SH-SY5Y (cell line): ENCODE results near the gene MAP2K2.

Experiments
- GATA2 ChIP-seq: IDR thresholded peaks from 2 replicates; pipeline ENCODE4 v1.6.1; 2011; ENCODE audit warnings: mild to moderate bottlenecking, low read depth, low read length
- GATA3 ChIP-seq: IDR thresholded peaks from 2 replicates; pipeline ENCODE4 v1.6.1; 2011; ENCODE audit warnings: low read depth, mild to moderate bottlenecking, low read length, moderate library complexity

The MAP2K2 gene

DNA sequence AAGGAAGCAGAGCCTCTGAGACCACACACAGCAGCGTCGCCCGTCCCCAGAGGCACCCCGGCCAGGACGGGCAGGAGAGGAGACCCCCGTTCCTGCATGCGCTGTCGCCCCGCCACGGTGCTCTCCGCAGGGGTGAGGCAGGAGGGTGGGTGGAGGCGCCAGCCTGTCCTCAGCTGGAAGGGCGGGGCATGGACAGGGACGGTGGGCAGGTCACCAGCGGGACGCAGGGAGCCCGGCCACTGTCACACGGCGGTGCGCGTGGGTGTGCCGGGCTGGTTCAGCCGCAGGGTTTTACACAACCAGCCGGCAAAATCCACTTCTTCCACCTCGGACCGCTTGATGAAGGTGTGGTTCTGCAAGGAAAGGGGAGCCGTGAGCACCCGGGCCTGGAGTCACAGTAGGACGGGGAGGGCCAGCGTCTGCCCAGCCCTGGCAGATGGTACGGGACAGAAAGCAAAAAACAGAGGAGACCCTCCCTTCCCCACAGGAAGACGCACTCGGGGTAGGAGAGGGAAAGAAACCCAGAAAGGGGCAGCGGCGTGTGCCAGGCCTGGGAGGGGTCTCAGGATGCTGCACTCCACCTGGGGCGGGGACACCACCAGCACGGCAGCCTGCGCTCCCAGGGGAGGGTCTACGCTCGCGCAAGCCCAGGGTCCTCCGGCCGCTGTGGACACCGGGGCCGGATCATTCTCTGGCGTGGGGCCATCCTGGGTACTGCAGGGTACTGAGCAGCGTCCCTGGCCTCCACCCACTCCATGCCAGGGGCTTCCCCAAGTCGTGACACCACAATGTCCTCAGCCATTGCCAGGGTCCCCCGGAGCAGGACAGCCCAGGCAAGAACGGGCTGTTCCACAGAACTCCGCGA is 33.3 kb downstream of the MAP2K2 start:
- no peak for TF ChIP-seq GATA2
- no peak for TF ChIP-seq GATA3

DNA sequence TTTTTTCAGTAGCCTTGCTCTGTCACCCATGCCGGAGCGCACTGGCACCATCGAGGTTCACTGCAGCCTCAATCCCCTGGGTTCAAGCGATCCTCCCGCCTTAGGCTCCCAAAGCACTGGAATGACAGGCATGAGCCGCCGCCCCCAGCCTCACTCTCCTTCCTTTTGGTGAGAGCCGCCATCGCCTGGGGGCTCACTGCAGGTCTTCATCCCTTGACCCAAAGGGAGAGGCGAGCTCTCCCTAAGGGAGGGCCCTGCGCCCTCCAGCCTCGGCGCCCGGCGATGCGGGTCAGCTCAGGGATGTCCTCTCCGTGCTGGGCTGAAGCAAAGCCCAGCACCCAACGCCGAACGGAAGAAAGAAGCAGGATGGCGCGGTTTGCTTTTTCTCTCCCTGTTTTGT is 34.0 kb downstream of the MAP2K2 start:
- TF ChIP-seq GATA3 (no peak), GATA2 (no peak)

DNA sequence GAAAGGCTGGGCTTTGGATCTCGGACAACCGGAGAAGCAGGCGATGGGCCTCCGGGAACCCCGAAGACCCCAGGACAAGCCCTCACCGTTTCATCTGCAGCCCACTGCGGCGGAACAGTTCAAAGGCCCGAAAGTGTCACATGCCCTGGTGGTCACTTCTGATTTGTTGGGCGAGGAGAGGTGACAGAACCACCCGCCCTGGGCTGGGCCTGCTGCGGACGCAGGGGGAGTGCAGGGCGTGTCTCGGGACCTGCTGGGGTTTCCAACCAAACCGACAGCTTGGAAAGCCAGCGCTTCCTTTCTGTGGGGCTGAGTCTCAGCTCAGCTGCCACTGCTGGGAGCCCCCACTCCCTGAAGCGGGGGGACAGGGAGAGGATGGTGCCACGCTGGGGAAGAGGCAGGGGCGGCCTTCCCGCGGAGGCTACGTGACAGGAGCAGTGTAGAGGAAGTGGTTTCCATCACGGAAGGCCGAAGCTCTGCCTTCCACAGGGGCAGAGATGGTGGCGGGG is 34.5 kb downstream of the MAP2K2 start:
- TF ChIP-seq GATA2 (no peak), GATA3 (no peak)

DNA sequence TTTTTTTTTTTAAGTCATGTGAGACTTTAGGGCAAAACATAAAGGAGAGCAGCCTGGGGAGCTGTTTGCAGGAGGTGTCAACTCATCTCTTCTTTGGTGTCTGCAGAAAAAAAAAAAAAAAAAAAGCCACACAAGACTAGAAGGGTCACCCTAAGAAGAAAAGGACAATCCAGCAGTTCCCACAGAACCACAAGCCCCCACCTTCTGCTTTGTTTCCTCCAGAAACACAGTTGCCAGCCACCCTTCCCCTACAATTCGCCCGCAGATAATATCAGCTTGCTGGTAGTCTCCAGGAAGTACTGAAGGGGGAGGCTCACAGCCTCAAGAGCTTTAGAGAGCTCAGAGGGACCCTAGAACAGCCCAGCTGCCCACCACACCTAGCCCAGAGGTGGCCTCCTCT is 34.9 kb downstream of the MAP2K2 start:
- TF ChIP-seq GATA3 (no peak), GATA2 (no peak)

DNA sequence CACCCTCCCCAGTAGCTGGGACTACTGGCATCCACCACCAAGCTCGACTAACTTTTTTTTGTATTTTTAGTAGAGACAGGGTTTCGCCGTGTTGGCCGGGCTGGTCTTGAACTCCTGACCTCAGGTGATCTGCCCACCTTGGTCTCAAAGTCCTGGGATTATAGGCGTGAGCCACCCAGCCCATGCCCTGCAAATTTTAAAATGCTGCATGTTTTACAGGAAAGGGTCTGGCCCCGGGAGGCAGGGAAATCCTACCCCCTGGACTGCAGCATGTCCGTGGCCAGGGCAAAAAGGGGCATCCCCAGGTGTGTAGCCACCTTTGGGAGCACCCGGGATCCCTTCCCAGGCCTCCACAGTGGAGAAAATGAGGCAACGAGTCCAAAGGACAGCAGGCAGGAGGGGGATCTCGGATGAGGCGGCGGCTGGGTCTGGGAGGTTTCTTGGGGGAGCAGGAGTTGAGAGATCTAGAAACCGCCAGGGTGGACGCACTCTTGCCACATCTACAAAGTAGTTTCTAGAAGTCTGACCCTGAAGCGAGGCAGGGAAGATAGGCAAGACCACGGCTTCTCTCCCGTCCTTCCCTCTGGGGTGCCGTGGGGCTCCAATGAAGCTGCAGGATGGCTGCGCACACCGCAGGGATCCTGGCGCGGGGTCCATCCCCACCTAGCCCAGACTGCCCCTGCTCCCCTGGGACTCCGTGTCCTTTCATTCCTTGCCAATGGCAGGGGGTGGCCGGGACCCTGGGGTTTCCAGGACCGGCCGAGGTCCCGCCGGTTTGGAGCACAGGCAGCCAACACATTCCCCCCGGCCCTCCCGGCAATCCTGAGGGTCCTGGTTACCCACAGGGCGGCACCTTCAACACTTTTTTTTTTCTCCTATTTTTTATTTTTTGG is 35.9 kb downstream of the MAP2K2 start:
- TF ChIP-seq GATA3 (no peak), GATA2 (no peak)

DNA sequence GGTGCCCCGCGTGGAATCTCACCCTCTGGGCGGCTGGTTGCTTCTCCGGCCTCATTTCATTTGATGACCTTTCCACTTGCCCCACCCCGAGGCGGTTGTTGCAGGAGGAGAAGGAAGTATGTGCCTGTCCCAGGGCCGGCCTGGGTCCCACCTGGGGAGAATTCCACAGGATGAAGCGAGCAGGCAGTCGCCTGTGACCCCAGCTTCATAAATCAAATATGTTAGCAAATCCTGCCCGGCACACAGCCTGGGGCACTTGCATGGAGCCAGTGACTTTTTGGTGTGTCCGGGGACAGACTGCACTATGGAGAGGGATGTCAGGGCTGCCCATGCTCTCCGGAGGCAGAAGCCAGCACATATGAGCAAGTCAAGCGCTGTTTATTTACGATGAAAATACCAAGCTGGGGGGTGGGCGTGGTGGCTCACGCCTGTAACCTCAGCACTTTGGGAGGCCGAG is 37.5 kb downstream of the MAP2K2 start:
- TF ChIP-seq GATA3, result no peak
- TF ChIP-seq GATA2, result no peak

DNA sequence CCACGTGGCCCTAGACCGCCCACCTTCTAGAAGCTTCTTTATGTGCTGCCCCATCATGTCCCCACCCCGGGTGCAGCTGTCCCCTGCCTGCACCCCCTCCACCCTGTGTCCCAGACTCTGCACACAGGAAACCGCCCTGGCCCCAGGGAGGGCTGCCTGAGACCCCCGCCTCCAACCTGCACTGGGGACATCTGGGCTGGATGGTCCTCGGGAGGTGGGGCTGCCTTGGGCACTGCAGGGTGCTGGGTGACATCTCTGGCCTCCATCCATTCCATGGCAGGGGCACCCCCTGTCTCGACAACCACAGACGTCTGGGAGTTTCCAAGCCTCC is 39.4 kb downstream of the MAP2K2 start:
- TF ChIP-seq GATA2 (no peak), GATA3 (no peak)

DNA sequence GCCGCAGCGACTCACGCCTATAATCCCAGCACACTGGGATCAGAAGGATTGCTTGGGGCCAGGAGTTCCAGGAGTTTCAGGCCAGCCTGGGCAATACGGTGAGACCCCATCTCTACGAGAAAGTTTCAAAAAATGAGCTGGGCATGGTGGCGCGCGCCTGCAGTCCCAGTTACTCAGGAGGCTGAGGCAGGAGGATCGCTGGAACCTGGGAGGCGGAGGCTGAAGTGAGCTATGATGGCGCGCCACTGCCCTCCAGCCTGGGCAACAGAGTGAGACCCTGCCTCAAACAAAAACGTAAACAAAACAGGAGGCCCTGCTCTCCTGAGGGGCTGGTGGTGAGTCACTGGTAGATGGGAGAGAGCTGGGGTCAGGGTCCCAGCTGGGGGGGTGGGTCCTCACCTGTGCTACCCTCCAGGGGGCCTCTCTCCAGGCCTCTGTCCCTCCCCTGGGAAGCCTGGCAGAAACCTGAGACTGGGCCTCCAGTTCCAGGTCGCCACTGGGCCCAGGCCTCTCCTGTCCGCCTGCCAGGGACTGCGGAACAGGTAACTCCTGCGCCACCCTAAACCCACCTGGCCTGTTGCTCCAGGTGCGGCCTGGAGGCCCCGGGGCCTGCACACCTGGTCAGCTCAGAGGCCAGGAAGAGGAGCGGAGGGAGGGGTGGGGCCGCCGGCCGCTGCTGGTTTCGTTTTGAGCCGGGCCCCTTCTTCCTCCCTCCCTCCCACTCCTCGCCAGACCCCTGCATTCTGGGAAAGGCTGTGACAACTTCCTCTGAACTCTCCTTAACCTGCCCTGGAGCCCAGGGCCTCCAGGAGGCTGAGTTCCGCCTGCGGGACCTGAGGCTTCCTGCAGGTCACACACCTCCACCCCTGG is 40.0 kb downstream of the MAP2K2 start:
- TF ChIP-seq GATA3, result no peak

DNA sequence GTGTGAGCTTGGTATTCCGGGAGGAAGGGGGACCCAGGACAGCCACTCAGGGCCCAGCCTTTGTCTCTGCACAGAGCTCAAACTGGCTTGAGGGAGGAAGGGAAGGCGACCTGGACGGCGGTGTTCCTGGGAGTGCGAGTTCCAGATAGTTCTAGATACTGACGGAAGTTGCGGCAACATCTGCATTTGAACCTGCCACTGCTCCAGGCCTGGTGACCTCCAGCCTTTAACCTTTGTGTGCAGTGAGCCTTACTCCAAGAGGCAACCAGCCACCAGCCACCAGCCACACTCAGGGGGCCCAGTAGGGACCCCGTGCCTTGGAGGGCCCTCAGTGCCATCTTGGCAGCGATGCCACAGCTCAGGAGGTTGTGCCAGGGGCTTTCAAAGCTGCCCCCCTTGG is 41.8 kb downstream of the MAP2K2 start:
- TF ChIP-seq GATA2, result no peak
- TF ChIP-seq GATA3, result no peak

DNA sequence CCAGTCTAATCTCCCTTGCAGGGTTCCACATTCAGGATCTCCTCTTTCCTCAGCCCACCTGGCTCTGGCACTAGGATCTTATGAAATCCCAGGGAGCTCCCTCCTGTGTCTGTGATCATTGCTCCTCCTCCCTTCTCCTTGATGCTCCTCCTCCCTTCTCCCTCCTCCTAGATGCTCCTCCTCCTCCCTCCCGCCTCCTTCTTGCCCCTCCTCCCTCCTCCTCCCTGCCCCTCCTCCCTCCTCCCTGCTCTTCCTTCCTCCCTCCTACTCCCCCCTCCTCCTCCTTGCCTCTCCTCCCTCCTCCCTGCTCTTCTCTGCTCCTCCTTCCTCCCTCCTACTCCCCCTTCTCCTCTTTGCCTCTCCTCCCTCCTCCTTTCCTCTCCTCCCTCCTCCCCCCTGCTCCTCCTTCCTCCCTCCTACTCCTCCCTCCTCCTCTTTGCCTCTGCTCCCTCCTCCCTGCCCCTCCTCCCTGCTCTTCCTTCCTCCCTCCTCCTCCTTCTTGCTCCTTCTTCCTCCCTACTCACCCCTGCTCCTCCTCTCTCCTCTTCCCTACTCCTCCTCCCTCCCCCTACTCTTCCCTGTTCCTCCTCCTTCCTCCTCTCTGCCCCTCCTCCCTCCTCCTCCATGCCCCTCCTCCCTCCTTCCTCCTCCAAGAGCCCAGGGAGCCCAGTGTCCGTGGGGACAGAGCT is 42.3 kb downstream of the MAP2K2 start:
- TF ChIP-seq GATA3 (no peak), GATA2 (no peak)

DNA sequence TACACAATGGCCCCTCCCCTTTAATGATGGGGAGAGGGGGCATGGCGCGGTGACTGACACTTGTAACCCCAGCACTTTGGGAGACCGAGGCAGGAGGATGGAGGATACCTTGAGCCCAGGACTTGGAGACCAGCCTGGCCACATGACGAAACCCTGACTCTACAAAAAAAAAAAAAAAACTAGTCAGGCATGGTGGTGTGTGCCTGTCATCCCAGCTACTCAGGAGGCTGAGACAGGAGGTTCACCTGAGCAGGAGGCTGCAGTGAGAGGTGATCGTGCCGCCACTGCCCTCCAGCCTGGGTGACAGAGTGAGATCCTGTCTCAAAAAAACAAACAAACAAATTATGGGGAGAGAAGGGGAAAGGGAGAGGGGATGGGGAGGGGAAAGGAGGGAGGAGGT is 43.4 kb downstream of the MAP2K2 start:
- no peak for TF ChIP-seq GATA3
- no peak for TF ChIP-seq GATA2

DNA sequence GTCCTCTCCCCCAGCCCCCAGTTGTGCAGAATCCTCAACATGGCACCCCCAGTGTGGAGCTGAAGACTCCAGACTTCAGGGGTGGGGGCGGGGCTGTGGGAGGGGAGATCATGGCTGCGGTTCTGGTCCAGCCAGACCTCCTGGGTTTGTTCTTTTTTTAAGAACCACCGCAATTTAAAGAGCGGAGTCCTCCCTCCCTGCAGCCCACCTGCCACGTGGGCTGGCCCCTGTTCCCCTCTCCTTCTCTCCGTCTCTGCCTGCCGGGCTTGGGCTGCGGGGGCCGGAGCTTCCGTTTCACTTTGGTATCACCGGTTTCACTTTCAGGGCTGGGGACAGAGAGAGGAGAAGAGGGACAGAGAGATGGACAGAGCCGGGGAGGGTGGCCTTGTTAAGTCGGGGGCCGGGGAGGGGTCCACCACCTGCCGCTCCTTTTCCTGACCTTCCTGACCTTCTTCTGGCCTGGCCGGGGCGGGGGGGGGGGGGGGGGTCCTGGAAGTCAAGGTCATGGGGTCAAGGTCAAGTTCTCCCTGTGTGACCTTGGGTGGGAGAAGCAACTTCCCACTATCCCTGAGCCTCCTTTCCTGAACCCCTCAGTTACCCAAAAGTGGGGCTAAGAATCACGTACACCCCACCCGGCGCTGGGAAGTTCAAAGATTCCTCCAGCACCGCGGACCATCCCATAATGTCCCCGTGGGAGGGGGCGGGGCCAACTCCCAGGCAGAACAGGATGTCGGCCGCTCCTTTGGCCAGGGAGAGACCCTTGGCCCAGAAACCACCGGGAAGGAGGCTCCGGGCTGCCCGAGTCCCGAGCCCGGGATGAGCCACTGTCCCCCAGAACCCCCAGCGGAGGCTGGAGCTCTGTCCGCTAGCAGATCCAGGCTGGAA is 45.9 kb downstream of the MAP2K2 start:
- TF ChIP-seq GATA2 (no peak), GATA3 (no peak)

DNA sequence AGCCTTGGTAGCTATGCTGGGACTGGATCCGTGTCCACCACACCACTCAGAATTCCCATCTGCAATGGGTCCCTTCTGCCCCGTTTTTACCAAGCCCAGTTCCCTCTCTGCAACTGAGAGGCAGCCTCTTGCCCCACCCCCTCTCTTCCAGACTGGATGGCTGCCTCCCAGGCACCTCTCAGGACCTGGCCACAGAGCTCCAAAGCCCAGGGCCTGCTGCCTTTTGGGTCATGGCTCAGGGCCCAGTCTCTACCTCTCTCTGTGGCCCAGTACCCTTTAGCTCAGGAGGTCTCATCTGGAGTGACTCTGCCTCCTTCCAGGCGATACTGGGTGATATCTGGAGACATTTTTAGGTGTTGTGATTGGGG is 46.9 kb downstream of the MAP2K2 start:
- TF ChIP-seq GATA2, result no peak
- no peak for TF ChIP-seq GATA3

DNA sequence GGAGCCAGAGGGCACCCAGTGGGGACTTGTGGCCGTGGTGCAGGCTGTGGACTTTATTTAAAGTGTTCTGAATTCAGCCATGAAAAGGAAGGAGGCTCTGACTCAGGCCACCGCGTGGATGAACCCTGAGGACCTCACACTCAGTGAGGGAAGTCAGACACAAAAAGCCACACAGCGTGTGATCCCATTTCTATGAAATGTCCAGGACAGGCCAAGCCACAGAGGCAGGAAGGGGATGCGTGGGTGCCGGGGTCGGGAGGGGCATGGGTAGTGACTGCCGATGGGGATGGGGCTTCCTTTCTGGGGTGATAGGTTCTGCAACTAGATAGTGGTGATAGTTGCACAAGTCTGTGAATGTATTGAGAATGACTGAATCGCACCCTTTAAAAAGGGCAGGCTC is 48.5 kb downstream of the MAP2K2 start:
- no peak for TF ChIP-seq GATA3

DNA sequence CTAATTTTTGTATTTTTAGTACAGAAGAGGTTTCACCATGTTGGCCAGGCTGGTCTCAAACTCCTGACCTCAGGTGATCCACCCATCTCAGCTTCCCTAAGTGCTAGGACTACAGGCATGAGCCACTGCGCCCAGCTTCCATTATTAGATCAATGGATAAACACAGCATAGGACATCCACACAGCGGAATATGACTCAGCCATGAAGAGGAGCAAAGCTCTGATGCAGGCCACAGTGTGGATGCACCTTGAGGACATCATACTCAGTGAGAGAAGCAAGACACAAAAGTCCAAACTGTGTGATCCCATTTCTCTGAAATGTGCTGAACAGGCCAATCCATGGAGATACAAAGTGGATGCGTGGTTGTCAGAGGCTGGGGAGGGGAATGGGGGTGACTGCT is 52.3 kb downstream of the MAP2K2 start:
- no peak for TF ChIP-seq GATA3
- TF ChIP-seq GATA2, result no peak
